Activated naive CD8-positive, alpha-beta T cell (primary cell): ENCODE data around the gene INO80B.
A peak's percentile ranks its signal among the peaks of the same experiment; 100 is the strongest.
"Not testable (repeated sequence)": the region's sequence is repeated elsewhere in the genome, so short reads cannot be mapped to it uniquely, and the experiment has no call there.

ENCODE experiments used
- H3K27ac Mint-ChIP-seq: one replicate; pipeline ENCODE4 v1.8.0; 2021; ENCODE audit warnings: mixed read lengths
- H3K27me3 Mint-ChIP-seq: one replicate; pipeline ENCODE4 v1.8.0; 2021; ENCODE audit warnings: mixed read lengths
- H3K36me3 Mint-ChIP-seq: one replicate; pipeline ENCODE4 v1.8.0; 2021; ENCODE audit warnings: mixed read lengths
- H3K4me1 Mint-ChIP-seq: one replicate; pipeline ENCODE4 v1.8.0; 2021; ENCODE audit warnings: low read depth, mixed read lengths
- H3K4me3 Mint-ChIP-seq: one replicate; pipeline ENCODE4 v1.8.0; 2021; ENCODE audit warnings: mild to moderate bottlenecking, mixed read lengths
- H3K9me3 Mint-ChIP-seq: one replicate; pipeline ENCODE4 v1.8.0; 2021; ENCODE audit warnings: low read depth, mixed read lengths

Gene INO80B

DNA sequence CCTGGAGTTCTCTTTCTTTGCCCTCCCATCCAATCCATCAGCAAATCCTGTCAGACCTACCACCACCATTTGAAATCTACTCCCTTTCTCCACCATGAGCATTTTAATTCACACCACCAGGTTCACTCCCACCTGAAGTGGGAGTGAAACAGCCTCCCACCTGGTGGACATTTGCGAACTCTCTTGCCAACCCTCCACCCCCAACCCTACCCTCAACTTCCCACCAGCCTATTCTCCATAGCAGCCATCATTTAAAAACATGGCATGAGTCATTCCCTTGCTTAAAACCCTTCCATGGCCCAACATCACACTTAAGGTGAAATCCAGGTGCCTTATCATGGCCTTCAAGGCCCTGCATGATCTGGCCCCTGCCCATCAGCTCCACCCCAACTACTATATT, 16.6 kb upstream of the INO80B start:
- Mint-ChIP-seq H3K9me3 (no peaks in the 10 kb centered on the region), H3K4me3 (no peak overlapping the region), H3K4me1 (peaks cover 10% of the 10 kb centered on the region), H3K27me3 (peaks cover 14% of the 10 kb centered on the region), H3K36me3 (no peaks in the 10 kb centered on the region), H3K27ac (no peak overlapping the region)

GRCh38 chr2:74439373-74439772, 15.5 kb upstream of the INO80B start:
- H3K36me3 Mint-ChIP-seq, result no peaks in the 10 kb centered on the region
- H3K27me3 Mint-ChIP-seq, result peaks cover 16% of the 10 kb centered on the region
- peaks cover 10% of the 10 kb centered on the region for H3K4me1 Mint-ChIP-seq
- no peak overlapping the region for H3K27ac Mint-ChIP-seq
- no peaks in the 10 kb centered on the region for H3K9me3 Mint-ChIP-seq
- no peak overlapping the region for H3K4me3 Mint-ChIP-seq

DNA sequence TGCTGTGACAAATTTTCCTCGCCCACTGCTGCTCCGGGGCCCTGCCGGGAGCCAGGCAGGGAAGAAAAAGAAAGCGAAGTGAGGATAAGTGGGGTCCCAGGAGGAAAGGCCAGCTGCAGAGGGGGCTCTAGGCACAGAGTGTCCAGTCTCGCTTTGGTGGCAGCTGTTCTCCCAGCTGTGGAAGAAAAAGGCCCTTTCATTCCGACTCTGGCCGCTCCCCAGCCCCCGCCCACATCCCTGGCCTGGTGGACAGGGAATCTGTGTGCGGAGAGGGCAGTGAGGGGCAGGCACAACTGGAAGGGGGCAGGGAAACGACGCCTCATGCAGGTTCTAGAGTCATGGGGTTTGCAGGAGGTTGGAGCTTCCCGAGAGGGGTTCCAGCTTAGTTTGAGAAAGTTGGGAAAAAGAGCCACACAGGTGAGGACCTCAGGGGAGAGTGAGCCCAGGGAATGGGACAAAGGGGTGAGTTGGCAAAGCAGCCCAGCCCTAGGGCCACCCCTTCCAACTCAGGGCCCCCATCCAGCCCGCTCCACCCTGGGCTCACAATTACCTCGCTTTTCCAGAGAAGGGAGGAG, 15.0 kb upstream of the INO80B start:
- Mint-ChIP-seq H3K27me3 (peaks cover 16% of the 10 kb centered on the region), H3K4me1 (peaks cover 10% of the 10 kb centered on the region), H3K36me3 (no peaks in the 10 kb centered on the region), H3K27ac (no peak overlapping the region), H3K4me3 (peak overlapping the region; percentile 53), H3K9me3 (no peaks in the 10 kb centered on the region)

GRCh38 chr2:74440378-74441169, 14.3 kb upstream of the INO80B start:
- no peaks in the 10 kb centered on the region for H3K9me3 Mint-ChIP-seq
- H3K4me3 Mint-ChIP-seq, result peak overlapping the region; percentile 69
- no peaks in the 10 kb centered on the region for H3K36me3 Mint-ChIP-seq
- peaks cover 18% of the 10 kb centered on the region for H3K27me3 Mint-ChIP-seq
- peaks cover 10% of the 10 kb centered on the region for H3K4me1 Mint-ChIP-seq
- H3K27ac Mint-ChIP-seq, result no peak overlapping the region

GRCh38 chr2:74441170-74441689, 13.7 kb upstream of the INO80B start:
- H3K9me3 Mint-ChIP-seq, result no peaks in the 10 kb centered on the region
- peak overlapping the region; percentile 69 for H3K4me3 Mint-ChIP-seq
- peaks cover 10% of the 10 kb centered on the region for H3K4me1 Mint-ChIP-seq
- no peaks in the 10 kb centered on the region for H3K36me3 Mint-ChIP-seq
- no peak overlapping the region for H3K27ac Mint-ChIP-seq
- H3K27me3 Mint-ChIP-seq, result peaks cover 18% of the 10 kb centered on the region

- H3K4me3 Mint-ChIP-seq, result peak within 1 kb of the TSS; percentile 83
- H3K36me3 Mint-ChIP-seq, result no peaks in the 10 kb centered on the region
- H3K27me3 Mint-ChIP-seq, result peaks cover 18% of the 10 kb centered on the region
- H3K4me1 Mint-ChIP-seq, result peaks cover 10% of the 10 kb centered on the region
- H3K9me3 Mint-ChIP-seq, result no peaks in the 10 kb centered on the region
- H3K27ac Mint-ChIP-seq, result no peak within 1 kb of the TSS
Measured at GRCh38 chr2:74441690-74442482, 13.0 kb upstream of the INO80B start, which contains the start of gene RTKN. Gene RTKN, minus strand, starts transcription at chr2:74441937. Its CDS starts 121 bp downstream, at chr2:74441816.

- Mint-ChIP-seq H3K4me3 (peak overlapping the region; percentile 83), H3K27me3 (peaks cover 18% of the 10 kb centered on the region), H3K4me1 (peaks cover 10% of the 10 kb centered on the region)
- not testable (repeated sequence) for H3K36me3 Mint-ChIP-seq, H3K27ac Mint-ChIP-seq, H3K9me3 Mint-ChIP-seq
Measured at GRCh38 chr2:74442483-74443297, 12.2 kb upstream of the INO80B start.

DNA sequence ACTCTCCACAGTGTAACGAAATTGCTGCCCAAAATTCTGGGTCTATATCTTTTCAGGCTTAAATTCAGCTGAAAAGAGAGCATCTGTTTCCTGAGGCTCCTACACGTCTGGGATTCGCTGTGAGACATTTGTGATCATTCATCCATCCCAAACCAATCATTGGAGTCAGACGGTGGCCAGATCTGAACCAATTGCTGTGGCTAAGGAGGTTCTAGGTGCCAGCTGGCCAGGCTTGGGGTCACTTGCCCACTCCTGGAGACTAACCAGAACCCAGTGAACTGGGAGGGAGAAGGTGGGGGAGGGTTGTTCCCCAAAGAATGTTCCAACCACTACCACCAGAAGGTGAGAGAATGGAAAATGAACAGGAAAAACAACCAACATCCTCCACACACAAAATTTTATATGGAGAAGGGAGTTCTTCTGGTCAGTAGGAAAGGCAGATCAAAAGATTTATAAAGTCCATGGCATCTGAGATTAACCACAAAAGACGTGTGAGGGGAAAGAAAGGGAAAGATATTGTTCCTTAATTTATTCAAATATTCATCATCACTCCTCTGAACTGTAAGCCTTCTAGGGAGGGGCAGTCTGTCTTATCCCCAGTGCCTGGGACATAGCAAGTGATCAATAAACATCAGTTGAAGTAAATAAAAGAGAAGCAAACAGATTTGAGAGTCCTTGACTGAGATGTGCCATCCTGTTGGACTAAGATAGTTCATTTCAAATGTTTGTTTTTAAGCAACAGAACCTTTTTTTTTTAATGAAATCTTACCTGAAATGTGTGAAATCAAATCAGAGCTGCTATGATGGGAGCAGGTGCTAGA, 10.2 kb upstream of the INO80B start:
- Mint-ChIP-seq H3K4me1 (peaks cover 10% of the 10 kb centered on the region), H3K27ac (no peak overlapping the region), H3K27me3 (peaks cover 11% of the 10 kb centered on the region), H3K4me3 (no peak overlapping the region), H3K36me3 (no peaks in the 10 kb centered on the region), H3K9me3 (no peaks in the 10 kb centered on the region)

DNA sequence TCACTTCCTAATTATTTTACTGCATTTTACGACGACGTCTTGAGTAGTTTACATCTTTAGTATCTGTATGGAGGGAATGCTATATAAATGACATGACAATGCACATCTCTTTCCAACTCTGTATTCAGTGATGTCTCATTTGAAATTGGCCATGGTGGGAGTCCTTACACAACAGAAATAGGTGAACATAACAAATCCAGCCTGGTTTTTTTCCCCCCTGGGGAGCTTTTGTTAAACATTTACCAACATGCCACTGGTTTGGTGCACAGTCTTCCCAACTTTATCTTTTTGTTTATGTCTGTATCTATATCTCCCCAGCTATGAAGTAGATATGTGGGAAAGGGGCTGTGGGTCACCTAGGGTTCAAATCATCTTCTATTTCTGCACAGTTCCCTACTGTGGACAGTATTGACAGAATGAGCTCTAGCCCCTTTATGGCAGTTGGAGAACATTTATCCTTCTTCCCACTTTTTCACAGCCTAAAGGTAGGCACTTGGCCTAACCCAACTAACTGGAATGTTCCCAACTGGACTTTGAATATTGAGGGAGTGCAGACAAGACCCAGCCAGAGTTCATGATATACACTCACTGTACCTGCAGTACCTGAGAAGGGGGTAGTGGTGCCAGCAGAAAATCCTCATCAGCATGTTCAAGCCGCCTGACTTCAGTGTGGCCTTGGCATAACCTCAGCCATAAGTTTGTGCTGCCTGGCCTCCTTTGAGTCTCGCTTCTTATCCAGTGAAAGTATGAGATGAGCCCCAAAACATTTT, 7.5 kb upstream of the INO80B start:
- Mint-ChIP-seq H3K27ac (no peak overlapping the region), H3K9me3 (no peaks in the 10 kb centered on the region), H3K4me1 (peaks cover under 1% of the 10 kb centered on the region), H3K36me3 (no peaks in the 10 kb centered on the region), H3K27me3 (peaks cover 5% of the 10 kb centered on the region), H3K4me3 (no peak overlapping the region)

DNA sequence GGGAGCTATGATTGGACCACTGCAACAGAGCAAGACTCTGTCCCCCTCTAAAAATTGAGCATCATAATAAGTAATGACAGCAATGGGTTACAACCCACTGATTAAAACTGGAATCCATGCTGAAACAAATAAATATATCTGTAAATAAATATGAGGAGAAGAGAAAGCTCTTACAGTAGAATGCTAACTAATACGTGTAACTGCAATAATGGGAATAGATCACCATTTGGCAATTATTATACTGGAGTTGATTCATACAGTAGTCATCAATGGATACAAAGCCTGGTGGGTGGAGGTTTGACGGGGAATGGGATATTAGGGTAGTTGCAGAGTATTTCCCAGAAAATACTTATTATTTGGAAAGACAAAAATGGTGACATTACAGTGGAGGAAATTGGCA, 6.1 kb upstream of the INO80B start:
- H3K4me1 Mint-ChIP-seq, result peaks cover 3% of the 10 kb centered on the region
- H3K9me3 Mint-ChIP-seq, result no peaks in the 10 kb centered on the region
- no peak overlapping the region for H3K27ac Mint-ChIP-seq
- no peak overlapping the region for H3K4me3 Mint-ChIP-seq
- H3K27me3 Mint-ChIP-seq, result peaks cover 4% of the 10 kb centered on the region
- H3K36me3 Mint-ChIP-seq, result no peaks in the 10 kb centered on the region

DNA sequence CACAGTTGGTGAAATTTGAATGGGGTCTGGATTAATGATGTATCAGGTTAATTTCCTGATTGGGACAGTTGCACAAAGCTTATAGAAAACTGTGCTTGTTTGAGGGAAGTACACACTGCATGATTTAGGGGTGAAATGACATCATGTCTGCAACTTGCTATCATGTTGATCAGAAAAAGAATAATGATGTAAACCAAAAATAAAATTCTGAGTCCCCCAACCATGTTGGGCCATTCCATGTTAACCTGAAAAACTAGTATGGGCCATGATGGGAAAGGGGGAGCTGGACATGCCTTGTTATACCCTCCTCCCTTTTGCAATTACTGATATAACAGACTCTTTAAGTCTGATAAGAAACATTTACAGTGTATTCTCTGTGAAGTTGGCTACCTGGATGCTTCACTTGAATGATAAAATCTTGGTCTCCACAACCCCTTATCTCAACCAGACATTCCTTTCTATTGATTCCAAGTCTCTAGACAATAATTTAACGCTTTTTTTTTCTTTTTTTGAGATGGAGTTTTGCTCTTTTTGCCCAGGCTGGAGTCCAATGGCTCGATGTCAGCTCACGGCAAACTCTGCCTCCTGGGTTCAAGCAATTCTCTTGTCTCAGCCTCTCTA, 4.2 kb upstream of the INO80B start:
- Mint-ChIP-seq H3K36me3 (peaks cover 5% of the 10 kb centered on the region), H3K4me3 (no peak overlapping the region), H3K9me3 (no peaks in the 10 kb centered on the region), H3K4me1 (peaks cover 16% of the 10 kb centered on the region), H3K27me3 (no peaks in the 10 kb centered on the region), H3K27ac (no peak overlapping the region)

DNA sequence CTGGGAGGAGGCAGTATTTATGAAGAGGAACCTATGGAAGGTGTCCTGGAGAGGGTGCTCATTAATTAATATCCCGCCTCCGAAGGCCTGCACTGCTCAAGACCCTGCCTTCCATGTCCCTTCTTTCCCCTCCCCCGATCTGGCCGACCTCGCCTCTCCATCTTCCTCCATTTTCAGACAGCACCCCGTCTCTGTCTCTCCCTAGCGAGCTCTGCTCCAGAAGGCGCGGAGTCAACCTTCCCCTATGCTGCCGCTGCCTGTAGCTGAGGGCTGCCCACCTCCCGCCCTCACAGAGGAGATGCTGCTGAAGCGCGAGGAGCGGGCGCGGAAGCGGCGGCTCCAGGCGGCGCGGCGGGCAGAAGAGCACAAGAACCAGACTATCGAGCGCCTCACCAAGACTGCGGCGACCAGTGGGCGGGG, 2.3 kb downstream of the INO80B start:
- Mint-ChIP-seq H3K27ac (peak overlapping the region; percentile 98), H3K4me3 (peak overlapping the region; percentile 98), H3K9me3 (no peaks in the 10 kb centered on the region), H3K4me1 (peaks cover 56% of the 10 kb centered on the region), H3K27me3 (no peaks in the 10 kb centered on the region), H3K36me3 (peaks cover 7% of the 10 kb centered on the region)
